Gastroesophageal sphincter (tissue), 3 donors: ENCODE results near the gene CEP78.

ENCODE experiments used
- POLR2A ChIP-seq, 2 donors: fragments of 450-650 bp; IDR thresholded peaks; one replicate each; pipeline ENCODE4 v1.6.1; 2017; ENCODE audit warnings: antibody characterized with exemption in 2 of 2, mild to moderate bottlenecking in 2 of 2, moderate library complexity in 1 of 2
- TF ChIP-seq, protein P1 (sequence below), 4 experiments: fragments of 200-600 bp in 2 of 4; fragments of 450-650 bp in 2 of 4; sonication (generic) in 1 of 4; IDR thresholded peaks; one replicate each; pipeline ENCODE4 v1.5.1; 2017 to 2019; ENCODE audit warnings: antibody characterized with exemption in 4 of 4, mild to moderate bottlenecking in 2 of 4, moderate library complexity in 2 of 4

DNA sequence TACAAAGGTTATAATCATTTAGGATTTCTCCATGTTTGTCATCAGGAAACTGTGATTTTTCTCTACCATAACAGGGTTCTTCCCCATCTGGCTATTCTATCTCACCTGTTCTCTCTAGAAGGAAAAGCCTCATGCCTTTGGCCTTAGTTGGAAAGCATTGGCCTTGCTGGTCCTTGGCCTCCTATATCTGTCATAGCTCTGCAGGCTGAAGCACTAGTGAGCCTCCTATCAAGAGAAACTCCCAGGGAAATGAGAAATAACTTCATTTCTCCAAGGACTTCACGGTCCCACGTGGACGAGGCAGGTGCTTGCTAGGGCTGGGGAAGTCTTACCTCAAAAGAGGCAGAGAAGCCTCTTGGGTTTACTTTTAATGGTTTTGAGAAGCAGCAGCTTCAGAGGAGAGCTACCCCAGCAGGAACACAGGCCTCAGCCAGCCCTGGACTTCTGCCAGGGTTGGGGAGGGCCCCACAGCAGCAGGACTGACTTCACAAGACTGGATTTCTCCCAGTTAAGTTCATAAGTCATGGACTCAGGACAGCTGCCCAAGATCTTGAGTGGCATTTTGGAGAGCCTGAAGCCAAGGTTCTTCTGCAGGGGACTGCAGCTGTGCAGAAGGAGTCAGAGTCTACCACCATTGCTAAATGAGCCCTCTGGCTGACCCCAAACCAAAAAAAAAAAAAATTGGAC is 45.2 kb downstream of the CEP78 start:
- TF ChIP-seq, protein P1, sequence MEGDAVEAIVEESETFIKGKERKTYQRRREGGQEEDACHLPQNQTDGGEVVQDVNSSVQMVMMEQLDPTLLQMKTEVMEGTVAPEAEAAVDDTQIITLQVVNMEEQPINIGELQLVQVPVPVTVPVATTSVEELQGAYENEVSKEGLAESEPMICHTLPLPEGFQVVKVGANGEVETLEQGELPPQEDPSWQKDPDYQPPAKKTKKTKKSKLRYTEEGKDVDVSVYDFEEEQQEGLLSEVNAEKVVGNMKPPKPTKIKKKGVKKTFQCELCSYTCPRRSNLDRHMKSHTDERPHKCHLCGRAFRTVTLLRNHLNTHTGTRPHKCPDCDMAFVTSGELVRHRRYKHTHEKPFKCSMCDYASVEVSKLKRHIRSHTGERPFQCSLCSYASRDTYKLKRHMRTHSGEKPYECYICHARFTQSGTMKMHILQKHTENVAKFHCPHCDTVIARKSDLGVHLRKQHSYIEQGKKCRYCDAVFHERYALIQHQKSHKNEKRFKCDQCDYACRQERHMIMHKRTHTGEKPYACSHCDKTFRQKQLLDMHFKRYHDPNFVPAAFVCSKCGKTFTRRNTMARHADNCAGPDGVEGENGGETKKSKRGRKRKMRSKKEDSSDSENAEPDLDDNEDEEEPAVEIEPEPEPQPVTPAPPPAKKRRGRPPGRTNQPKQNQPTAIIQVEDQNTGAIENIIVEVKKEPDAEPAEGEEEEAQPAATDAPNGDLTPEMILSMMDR (IDR thresholded peaks at IDR 0.05), result no peak
- no peak for TF ChIP-seq POLR2A (IDR thresholded peaks at IDR 0.05)
